Hepatocyte (in vitro differentiated cells): ENCODE measurements around the gene CUX1.

Experiments
- CTCF ChIP-seq: fragments of 200-600 bp; sonication (generic); IDR thresholded peaks from 2 replicates; pipeline ENCODE4 v1.5.1; 2016; ENCODE audit warnings: antibody characterized with exemption, mild to moderate bottlenecking; ENCODE audit not compliant: poor library complexity
- EZH2 ChIP-seq: fragments of 200-600 bp; sonication (generic); IDR thresholded peaks from 2 replicates; pipeline ENCODE4 v1.6.1; 2016; ENCODE audit warnings: antibody characterized with exemption, mild to moderate bottlenecking, borderline replicate concordance
- EZH2phosphoT487 ChIP-seq: fragments of 200-600 bp; sonication (generic); IDR thresholded peaks from one replicate; pipeline ENCODE4 v1.6.1; 2018; ENCODE audit warnings: antibody characterized with exemption, mild to moderate bottlenecking, low read depth, moderate library complexity; ENCODE audit not compliant: unreplicated experiment, severe bottlenecking

- TF ChIP-seq CTCF (no peak), EZH2phosphoT487 (no peak), EZH2 (no peak)
Measured at GRCh38 chr7:101832205-101832631, 14.8 kb downstream of the CUX1 start.
